GM19043 (cell line): ENCODE results near the gene COL17A1.

Experiments used
- ATAC-seq: cut with Tn5 transposase; IDR thresholded peaks from one replicate; pipeline ENCODE4 v1.9.1; 2021; ENCODE audit warnings: low read depth; ENCODE audit not compliant: unreplicated experiment

Gene COL17A1

GRCh38 chr10:104085801-104086400 is at the start of gene COL17A1:
TSS of gene COL17A1 (minus strand) at chr10:104085880. CDS start at chr10:104080673, 5,207 bp downstream.
- no peak for ATAC-seq

DNA sequence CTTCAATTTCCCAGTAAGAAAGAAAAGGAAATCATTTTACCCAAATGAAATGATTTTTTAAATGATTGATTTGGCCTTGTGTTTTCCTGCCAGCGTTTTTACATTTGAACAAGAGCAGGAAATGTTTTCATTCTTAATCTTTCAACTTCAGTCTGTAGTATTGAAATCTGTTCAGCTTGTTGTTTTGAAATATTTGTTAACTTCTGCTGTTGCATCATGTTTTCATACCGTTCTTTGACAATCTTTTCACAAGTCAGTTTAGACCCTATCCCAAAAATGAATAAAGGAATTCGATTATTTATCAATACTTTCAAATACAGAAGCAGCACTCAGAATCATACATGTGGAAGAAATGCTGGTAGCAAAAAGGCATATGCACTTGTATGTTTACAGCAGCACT is 44.4 kb upstream of the COL17A1 start:
- ATAC-seq: no peak

- ATAC-seq: no peak
These were observed 42.5 kb upstream of the COL17A1 start for GRCh38 chr10:104128214-104128613.

GRCh38 chr10:104127411-104127810 is 41.7 kb upstream of the COL17A1 start:
- no peak for ATAC-seq

DNA sequence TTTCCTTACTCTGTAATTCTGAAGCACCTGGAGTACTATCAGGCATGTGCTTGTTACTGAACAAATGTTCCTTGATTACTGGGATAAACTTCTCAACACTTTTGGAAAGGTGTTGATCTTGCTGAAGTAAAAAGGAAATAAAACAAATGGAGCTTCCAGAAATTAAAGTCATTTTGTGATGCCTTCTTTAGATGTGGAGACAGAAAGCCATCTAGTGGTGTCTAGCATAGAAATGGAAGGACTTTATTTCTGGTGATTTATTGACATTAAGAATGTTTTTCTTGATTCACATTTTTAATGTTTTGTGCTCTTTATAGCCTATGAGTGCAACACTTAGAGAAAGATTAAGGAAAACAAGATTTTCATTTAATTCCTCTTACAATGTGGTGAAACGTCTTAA is 37.7 kb upstream of the COL17A1 start:
- ATAC-seq: no peak

- ATAC-seq: peak; percentile 1
These were observed 36.8 kb upstream of the COL17A1 start for GRCh38 chr10:104122225-104123107.

GRCh38 chr10:104121485-104122224 is 36.0 kb upstream of the COL17A1 start, which contains the start of gene SFR1:
TSS of gene SFR1 (plus strand) at chr10:104122171. CDS start at chr10:104122184, 13 bp downstream.
- peak; percentile 92 for ATAC-seq

DNA sequence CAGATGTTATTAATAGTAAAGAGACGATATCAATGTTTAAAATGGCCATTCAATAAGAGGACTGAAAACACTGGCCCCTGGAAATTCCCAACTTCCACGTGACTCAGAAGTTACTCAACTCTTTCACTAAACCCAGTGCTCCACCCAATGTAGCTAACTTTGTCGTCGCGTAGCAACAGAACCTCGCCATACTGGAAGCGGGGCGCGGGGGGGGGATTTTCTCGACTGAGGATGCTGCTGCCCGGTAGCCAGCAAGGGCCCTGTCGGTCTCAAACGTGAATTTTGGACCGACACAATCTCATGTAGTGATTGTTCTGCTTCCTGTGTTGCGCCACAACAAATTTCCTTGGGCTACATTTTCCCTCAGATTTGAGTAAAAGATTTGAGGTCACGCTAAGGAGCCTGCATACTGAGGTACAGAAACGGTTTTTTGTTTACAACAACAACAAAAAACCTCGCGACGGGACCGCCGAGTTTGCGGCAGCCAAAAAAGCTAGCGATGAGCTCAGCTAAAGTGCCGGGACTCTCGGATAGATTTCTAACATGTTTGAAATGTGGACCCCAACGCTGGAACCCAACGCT is 35.3 kb upstream of the COL17A1 start:
- peak; percentile 24 for ATAC-seq

- ATAC-seq: no peak
These were observed 34.8 kb upstream of the COL17A1 start for GRCh38 chr10:104120512-104120902.

GRCh38 chr10:104119996-104120395 is 34.3 kb upstream of the COL17A1 start:
- no peak for ATAC-seq

- no peak for ATAC-seq
These were observed 32.2 kb upstream of the COL17A1 start for GRCh38 chr10:104117839-104118323.

GRCh38 chr10:104113376-104113956 is 27.8 kb upstream of the COL17A1 start:
- ATAC-seq: no peak

DNA sequence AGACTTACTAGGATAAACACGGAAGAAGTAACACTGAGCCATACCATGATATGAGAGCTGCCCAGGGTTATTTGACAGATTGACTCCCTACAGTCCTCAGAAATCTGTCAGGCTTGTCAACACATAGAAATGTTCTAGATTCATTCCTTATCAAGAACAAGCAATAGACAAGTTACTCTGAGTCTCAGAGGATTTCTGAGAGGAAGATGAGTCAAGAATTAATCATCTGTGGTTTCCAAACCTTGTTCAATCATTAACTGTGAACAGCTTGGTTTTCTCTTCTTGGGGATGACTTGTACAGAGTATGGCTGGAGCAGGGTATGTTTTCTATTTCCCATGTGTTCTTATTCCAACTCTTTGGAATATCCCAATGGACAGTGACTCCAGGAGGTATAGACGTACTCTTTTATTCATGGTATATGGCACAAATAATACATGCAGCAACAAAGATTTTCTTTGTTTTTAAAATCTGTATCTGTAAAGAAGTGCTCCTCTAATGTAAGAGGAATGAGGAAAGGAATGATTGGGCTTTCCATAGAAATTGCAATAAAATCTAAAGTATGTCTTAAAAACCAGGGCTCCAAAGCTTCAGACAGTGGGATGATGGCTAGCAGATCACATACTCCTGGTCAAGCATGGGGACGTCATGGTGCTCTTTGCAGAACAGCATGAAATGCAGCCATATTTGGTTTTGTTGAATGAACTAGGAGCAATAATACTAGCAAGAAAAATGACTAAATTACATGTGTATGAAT is 24.4 kb upstream of the COL17A1 start:
- peak; percentile 96 for ATAC-seq

GRCh38 chr10:104104926-104105325 is 19.2 kb upstream of the COL17A1 start:
- ATAC-seq: no peak

GRCh38 chr10:104104418-104104817 is 18.7 kb upstream of the COL17A1 start:
- no peak for ATAC-seq

- no peak for ATAC-seq
These were observed 18.3 kb upstream of the COL17A1 start for GRCh38 chr10:104103956-104104355.

DNA sequence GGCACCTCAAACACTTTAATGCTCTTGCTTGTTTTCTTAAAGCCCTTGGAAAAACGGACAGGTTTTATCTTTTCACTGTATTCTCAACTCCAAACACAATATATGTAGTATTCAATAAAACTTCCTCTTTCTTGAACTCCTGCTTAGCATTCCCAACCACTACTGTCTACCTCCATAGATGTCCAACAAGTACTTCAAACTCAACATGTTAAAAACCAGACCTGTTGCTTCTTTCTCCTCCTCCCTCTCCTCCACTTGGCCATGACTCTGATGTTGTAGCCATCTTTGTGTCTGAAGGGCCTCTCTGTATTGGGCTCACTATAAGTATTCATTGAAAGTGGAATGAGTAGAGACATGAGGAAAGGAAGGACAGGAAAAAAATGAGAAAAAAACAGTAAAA is 16.2 kb upstream of the COL17A1 start:
- ATAC-seq: no peak

GRCh38 chr10:104100795-104101194 is 15.1 kb upstream of the COL17A1 start:
- ATAC-seq: no peak

DNA sequence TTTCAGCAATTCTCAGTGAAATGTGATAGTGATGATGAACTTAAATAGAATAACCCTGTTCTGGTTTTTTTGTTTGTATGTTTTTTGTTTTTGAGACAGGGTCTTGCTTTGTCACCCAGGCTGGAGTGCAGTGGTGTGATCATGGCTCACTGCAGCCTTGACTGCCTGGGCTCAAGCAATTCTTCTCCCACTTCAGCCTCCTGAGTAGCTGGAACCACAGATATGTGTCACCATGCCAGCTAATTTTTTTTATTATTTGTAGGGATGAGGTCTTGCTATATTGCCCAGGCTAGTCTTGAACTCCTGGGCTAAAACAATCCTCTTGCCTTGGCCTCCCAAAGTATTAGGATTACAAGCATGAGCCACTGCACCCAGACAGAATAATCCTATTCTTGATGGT is 14.3 kb upstream of the COL17A1 start:
- ATAC-seq: no peak

- no peak for ATAC-seq
These were observed 13.6 kb upstream of the COL17A1 start for GRCh38 chr10:104099269-104099668.
